HEK293 (cell line): ENCODE data around the gene SELENOW.

Experiments used
- BCL11A ChIP-seq: fragments of 450-650 bp; formaldehyde crosslinking; IDR thresholded peaks from 2 replicates; pipeline ENCODE4 v1.5.1; 2016; ENCODE audit warnings: low read depth, missing biosample characterization, missing genetic modification characterization
- CTCF ChIP-seq: fragments of 450-650 bp; formaldehyde crosslinking; IDR thresholded peaks from 2 replicates; pipeline ENCODE4 v1.5.1; 2016; ENCODE audit warnings: missing biosample characterization, missing genetic modification characterization
- EGR2 ChIP-seq: fragments of 450-650 bp; formaldehyde crosslinking; IDR thresholded peaks from 2 replicates; pipeline ENCODE4 v1.5.1; 2016; ENCODE audit warnings: low read depth, missing biosample characterization, missing genetic modification characterization
- PRDM10 ChIP-seq: fragments of 450-650 bp; formaldehyde crosslinking; IDR thresholded peaks from 2 replicates; pipeline ENCODE4 v1.5.1; 2016; ENCODE audit warnings: missing biosample characterization, missing genetic modification characterization
- SP2 ChIP-seq: fragments of 450-650 bp; formaldehyde crosslinking; IDR thresholded peaks from 2 replicates; pipeline ENCODE4 v1.5.1; 2016; ENCODE audit warnings: missing biosample characterization, missing genetic modification characterization
- ZBTB10 ChIP-seq: fragments of 450-650 bp; formaldehyde crosslinking; IDR thresholded peaks from 2 replicates; pipeline ENCODE4 v1.5.1; 2016; ENCODE audit warnings: missing biosample characterization, missing genetic modification characterization
- ZBTB17 ChIP-seq: fragments of 450-650 bp; formaldehyde crosslinking; IDR thresholded peaks from 2 replicates; pipeline ENCODE4 v1.5.1; 2016; ENCODE audit warnings: missing biosample characterization, missing genetic modification characterization
- ZFP41 ChIP-seq: fragments of 450-650 bp; formaldehyde crosslinking; IDR thresholded peaks from 2 replicates; pipeline ENCODE4 v1.5.1; 2016; ENCODE audit warnings: missing biosample characterization, missing genetic modification characterization, borderline replicate concordance
- ZNF629 ChIP-seq: fragments of 450-650 bp; formaldehyde crosslinking; IDR thresholded peaks from 2 replicates; pipeline ENCODE4 v1.5.1; 2017; ENCODE audit warnings: missing biosample characterization, missing genetic modification characterization
- ZNF677 ChIP-seq: fragments of 450-650 bp; IDR thresholded peaks from 2 replicates; pipeline ENCODE4 v1.5.0; 2018; ENCODE audit warnings: missing biosample characterization, mild to moderate bottlenecking, missing genetic modification characterization, moderate library complexity
- TF ChIP-seq, protein P1 (sequence below): fragments of 450-650 bp; formaldehyde crosslinking; IDR thresholded peaks from 2 replicates; pipeline ENCODE4 v1.5.1; 2016; ENCODE audit warnings: missing biosample characterization, missing genetic modification characterization, low read depth

GRCh38 chr19:47755762-47756626, 22.5 kb upstream of the SELENOW start:
- TF ChIP-seq CTCF (tag by site-specific recombination) (no peak), PRDM10 (tag by site-specific recombination) (no peak), SP2 (tag by site-specific recombination) (no peak), ZNF677 (tag by site-specific recombination) (no peak), BCL11A (tag by site-specific recombination) (no peak), EGR2 (tag by site-specific recombination) (no peak), ZBTB17 (tag by site-specific recombination) (no peak), ZNF629 (tag by site-specific recombination) (no peak), ZBTB10 (tag by site-specific recombination) (no peak), ZFP41 (tag by site-specific recombination) (no peak)
- TF ChIP-seq, protein P1, sequence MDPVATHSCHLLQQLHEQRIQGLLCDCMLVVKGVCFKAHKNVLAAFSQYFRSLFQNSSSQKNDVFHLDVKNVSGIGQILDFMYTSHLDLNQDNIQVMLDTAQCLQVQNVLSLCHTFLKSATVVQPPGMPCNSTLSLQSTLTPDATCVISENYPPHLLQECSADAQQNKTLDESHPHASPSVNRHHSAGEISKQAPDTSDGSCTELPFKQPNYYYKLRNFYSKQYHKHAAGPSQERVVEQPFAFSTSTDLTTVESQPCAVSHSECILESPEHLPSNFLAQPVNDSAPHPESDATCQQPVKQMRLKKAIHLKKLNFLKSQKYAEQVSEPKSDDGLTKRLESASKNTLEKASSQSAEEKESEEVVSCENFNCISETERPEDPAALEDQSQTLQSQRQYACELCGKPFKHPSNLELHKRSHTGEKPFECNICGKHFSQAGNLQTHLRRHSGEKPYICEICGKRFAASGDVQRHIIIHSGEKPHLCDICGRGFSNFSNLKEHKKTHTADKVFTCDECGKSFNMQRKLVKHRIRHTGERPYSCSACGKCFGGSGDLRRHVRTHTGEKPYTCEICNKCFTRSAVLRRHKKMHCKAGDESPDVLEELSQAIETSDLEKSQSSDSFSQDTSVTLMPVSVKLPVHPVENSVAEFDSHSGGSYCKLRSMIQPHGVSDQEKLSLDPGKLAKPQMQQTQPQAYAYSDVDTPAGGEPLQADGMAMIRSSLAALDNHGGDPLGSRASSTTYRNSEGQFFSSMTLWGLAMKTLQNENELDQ (tag by site-specific recombination) = no peak
